IPS-18c (cell line): ENCODE measurements around the gene KHDC4.

Experiments
- H3K4me3 ChIP-seq: 2 replicates; pipeline ENCODE4 v1.7.0; 2013; ENCODE audit warnings: low read depth, mild to moderate bottlenecking, low read length, moderate library complexity; ENCODE audit not compliant: insufficient read depth
- H3K9me3 ChIP-seq: one replicate; pipeline ENCODE4 v1.6.1; 2013; ENCODE audit warnings: mild to moderate bottlenecking, low read length, moderate library complexity; ENCODE audit not compliant: control insufficient read depth, insufficient read depth

Gene KHDC4

GRCh38 chr1:155971910-155972809 is 37.9 kb upstream of the KHDC4 start:
- H3K4me3 ChIP-seq = no peak overlapping the region
- H3K9me3 ChIP-seq = no peaks in the 10 kb centered on the region

- Histone ChIP-seq H3K4me3 (no peak overlapping the region), H3K9me3 (no peaks in the 10 kb centered on the region)
These were observed 36.4 kb upstream of the KHDC4 start for GRCh38 chr1:155970531-155971167.

DNA sequence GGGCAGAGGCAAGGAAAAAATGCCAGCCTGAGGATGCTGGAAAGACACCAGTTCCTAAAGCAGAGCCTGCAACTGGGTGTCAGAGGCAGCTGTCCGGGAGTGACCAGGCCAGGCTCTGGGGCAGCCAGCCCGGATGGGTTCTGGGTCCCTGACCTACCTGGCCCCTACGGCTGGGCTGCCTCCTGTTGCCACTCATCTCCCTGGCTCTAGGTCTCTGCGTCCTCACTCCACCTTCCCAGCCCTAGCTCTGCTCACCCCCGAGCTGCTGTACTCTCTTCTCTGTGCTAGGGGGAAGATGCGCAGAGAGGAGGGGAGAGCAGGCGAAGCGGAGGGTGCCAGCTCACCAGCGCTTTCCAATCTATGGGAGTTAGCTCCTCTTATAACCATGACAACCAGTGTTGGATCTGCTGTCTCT is 35.2 kb upstream of the KHDC4 start:
- no peak overlapping the region for H3K4me3 ChIP-seq
- no peaks in the 10 kb centered on the region for H3K9me3 ChIP-seq

DNA sequence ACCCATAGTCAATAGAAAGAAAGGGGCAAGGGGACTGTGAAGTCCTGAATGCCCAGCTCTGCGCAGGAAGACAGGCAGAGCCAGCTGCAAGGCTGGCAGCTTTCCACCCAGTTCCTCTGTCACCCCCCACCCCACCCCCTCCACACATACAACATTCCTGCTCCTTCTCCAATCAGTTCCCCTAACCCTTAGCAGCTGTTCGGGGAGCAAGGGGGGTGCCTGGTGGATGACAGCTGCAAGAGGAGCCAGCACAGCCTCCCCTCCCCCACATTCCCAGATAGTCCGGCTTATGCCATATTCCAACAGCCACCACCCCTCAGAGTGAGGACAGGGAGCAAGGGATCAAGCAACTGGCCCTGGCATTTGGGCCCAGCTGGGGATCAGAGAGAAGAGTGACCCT is 34.5 kb upstream of the KHDC4 start:
- no peaks in the 10 kb centered on the region for H3K9me3 ChIP-seq
- no peak overlapping the region for H3K4me3 ChIP-seq

GRCh38 chr1:155968051-155968400 is 33.8 kb upstream of the KHDC4 start:
- H3K4me3 ChIP-seq = no peak overlapping the region
- H3K9me3 ChIP-seq = peaks cover 1% of the 10 kb centered on the region

DNA sequence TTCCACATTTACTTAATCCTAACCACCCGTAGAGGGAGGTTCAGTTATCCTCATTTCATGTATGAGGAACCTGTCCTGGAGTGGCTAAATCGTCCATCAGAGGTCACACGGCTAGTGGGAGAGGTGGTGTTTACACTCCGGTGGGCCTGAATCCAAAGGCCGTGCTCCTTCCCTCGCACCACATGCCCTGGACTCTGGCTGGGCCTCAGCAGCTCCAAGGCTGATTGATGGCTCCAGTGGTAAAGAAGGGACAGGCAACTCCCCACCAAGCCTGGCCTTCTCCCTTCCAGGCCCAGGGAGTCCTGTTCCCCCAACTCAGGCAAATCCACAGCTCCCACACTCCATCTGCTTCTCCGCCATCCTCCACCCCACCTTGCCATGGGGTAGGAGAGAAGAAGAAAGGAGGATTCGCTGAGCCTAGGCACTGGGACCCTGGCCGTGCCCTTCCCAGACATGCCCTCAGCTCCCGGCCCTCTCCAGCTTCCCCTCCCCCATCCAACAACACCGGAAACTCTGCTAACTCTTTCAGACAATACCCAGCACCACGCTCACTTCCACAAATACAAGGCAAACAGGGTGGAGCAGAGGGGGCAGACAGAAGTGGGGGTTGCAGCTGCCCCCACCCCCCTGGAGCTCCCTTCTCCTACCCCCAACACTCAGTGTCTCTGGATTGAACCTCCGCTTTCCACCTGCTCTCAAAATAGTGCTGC is 33.3 kb upstream of the KHDC4 start:
- no peak overlapping the region for H3K4me3 ChIP-seq
- peaks cover 2% of the 10 kb centered on the region for H3K9me3 ChIP-seq

DNA sequence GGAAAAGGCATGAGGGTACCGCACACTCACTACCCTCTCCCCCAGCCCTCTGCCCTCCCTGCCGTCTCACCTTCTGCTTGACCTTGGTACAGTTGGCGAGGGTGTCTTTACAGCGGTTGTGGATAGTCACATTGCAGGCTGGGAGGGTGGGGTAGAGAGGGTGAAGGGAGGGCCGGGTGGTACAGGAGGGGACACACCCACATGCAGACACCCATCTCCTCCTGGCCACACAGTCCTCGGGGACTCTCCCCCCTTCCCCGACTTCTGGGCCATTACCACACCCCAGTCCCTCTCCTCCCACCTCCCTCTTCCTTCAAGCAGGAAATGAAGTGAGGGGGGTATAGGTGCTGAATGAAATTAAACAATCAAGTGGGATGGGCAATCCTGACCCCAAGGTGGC is 32.5 kb upstream of the KHDC4 start:
- no peak overlapping the region for H3K4me3 ChIP-seq
- H3K9me3 ChIP-seq = peaks cover 2% of the 10 kb centered on the region

DNA sequence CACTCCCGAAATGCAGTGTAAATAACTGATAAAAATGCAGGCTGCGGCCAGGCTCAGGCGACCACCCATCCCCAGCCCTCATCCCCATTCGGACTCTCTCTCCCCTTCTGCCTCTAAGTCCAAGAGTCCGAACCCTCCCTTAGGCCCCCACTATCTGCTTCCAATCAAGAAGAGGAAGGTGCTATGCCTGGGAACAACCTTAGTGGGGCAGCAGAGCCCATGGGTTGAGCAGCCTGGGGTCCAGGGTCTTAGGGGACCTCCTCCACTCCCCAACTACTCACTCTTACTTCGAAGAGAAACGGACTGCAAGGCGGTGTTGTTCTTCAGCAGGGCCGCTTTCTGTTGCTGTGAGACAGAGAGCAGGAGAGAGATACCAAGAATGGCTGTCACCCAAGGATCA is 31.9 kb upstream of the KHDC4 start:
- Histone ChIP-seq H3K9me3 (peaks cover 2% of the 10 kb centered on the region), H3K4me3 (no peak overlapping the region)

- Histone ChIP-seq H3K4me3 (no peak overlapping the region), H3K9me3 (peaks cover 2% of the 10 kb centered on the region)
These were observed 30.0 kb upstream of the KHDC4 start for GRCh38 chr1:155964193-155964592.

- Histone ChIP-seq H3K9me3 (peaks cover 2% of the 10 kb centered on the region), H3K4me3 (no peak overlapping the region)
These were observed 28.5 kb upstream of the KHDC4 start for GRCh38 chr1:155962599-155963211.

DNA sequence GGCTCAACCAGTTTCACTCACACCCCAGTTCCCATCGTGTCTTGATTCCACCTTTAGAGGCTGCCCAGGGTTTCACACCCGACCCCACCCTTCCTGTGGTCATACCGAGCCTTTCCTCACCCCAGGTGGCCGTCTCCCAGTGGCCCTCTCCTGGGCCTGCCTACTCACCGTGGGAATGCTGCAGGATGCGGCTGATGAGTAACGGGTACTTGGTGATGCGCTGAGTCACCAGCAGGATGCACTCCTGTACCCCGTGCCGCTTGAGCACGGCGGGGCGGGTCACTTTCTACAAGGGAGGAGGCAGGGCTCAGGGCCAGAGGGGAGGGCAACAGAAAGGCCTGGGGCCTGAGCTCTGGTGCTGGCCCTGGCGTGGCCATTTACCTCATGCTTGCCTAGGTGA is 27.7 kb upstream of the KHDC4 start:
- H3K9me3 ChIP-seq = peaks cover 2% of the 10 kb centered on the region
- H3K4me3 ChIP-seq = no peak overlapping the region

GRCh38 chr1:155960081-155960745 is 26.0 kb upstream of the KHDC4 start:
- H3K4me3 ChIP-seq = no peak overlapping the region
- H3K9me3 ChIP-seq = peaks cover 2% of the 10 kb centered on the region

DNA sequence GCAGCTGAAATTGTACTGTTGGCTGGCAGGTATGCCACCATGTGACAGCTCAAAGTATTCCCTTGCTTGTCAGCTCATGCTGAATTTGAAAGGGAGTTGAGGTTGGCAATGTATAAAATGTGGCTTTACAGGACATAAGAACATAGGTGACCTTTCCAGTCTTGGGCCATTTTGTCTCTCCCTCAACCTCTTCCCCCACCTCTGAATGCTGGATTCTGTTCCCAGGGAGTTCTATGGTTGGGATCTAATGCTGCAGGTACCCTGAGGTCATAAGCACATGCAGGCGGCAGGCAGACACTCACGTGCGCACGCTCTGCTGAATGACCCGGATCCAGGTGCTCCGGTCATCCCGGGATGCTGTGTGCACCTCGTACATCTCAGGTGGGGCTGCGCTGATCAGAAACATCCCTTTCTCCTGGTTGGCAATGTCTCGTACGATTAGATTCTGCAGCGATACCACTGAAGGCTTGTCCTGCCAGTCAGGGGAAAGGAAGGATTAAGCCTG is 23.2 kb upstream of the KHDC4 start:
- H3K9me3 ChIP-seq = no peaks in the 10 kb centered on the region

GRCh38 chr1:155954645-155955044 is 20.4 kb upstream of the KHDC4 start:
- Histone ChIP-seq H3K9me3 (no peaks in the 10 kb centered on the region), H3K4me3 (no peak overlapping the region)

More for the DNA sequence above, 23.2 kb upstream of the KHDC4 start:
- no peak overlapping the region for H3K4me3 ChIP-seq

- H3K4me3 ChIP-seq = no peak overlapping the region
- H3K9me3 ChIP-seq = no peaks in the 10 kb centered on the region
These were observed 18.3 kb upstream of the KHDC4 start for GRCh38 chr1:155952505-155952890.

DNA sequence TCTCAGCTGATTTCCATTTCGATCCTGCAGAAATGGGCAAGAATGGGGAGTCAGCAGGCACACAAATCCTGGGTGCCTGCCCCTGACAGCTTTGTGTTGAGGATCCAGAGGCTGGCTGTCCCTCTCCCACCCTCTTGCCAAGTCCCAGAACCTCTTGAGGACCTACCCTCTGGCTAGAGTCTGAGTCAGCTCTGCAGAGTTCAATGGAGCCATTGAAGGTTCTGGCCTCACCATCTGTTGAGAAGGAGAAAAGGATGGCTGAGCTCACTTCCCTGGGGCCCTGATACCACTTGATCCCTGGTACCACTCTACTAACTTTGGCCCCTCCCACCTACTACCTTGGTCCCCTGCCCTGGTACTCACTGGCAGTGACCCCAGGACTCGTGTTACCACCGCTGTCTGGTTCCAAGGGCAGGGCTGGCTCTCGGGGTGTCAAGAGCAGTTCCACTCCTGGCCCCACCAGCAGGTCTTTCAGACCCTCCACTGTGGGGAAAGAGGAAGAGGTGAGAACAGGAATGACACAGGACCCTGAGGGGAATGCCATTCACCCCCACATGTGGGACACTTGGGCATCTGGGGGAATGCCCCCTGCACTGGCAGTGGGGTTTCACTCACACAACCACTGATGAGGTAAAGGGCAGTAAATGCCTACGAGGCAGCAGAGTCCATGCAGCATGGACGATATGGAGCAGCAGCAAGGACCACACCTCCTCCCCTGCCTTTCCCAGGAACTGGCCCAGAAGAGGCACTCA is 17.7 kb upstream of the KHDC4 start:
- Histone ChIP-seq H3K9me3 (no peaks in the 10 kb centered on the region), H3K4me3 (no peak overlapping the region)
